Karpas-422 (cell line): ENCODE results near the gene RAPGEF2. TPM values are rescaled to one million over a fixed set of nuclear protein-coding genes. Genes with fewer than 3 reads are reported as not detected.
"Not testable (repeated sequence)": the region's sequence is repeated elsewhere in the genome, so short reads cannot be mapped to it uniquely, and the experiment has no call there.

Source experiments
- DNase-seq: peaks from one replicate; pipeline ENCODE4 v3.0.0-alpha.2; 2015
- H2AFZ ChIP-seq: fragments of 200-600 bp; sonication (generic); 2 replicates; pipeline ENCODE4 v1.6.1; 2014; ENCODE audit warnings: antibody characterized with exemption, low read length, mixed read lengths
- H3K27ac ChIP-seq: fragments of 200-600 bp; sonication (generic); 2 replicates; pipeline ENCODE4 v1.5.1; 2014; ENCODE audit warnings: mild to moderate bottlenecking, low read length, moderate library complexity
- H3K27me3 ChIP-seq: fragments of 200-600 bp; sonication (generic); 2 replicates; pipeline ENCODE4 v1.6.1; 2014; ENCODE audit warnings: low read length, mixed read lengths
- H3K36me3 ChIP-seq: fragments of 200-600 bp; sonication (generic); 2 replicates; pipeline ENCODE4 v1.6.1; 2014; ENCODE audit warnings: low read length, mixed read lengths; ENCODE audit not compliant: insufficient read depth
- H3K4me1 ChIP-seq: fragments of 200-600 bp; sonication (generic); 2 replicates; pipeline ENCODE4 v1.6.1; 2014; ENCODE audit warnings: mild to moderate bottlenecking, low read length, mixed read lengths
- H3K4me2 ChIP-seq: fragments of 200-600 bp; sonication (generic); 2 replicates; pipeline ENCODE4 v1.6.1; 2014; ENCODE audit warnings: low read length, low read depth, mild to moderate bottlenecking; ENCODE audit not compliant: poor library complexity, severe bottlenecking
- H3K4me3 ChIP-seq: fragments of 200-600 bp; sonication (generic); 2 replicates; pipeline ENCODE4 v1.5.1; 2014; ENCODE audit warnings: mild to moderate bottlenecking, antibody characterized with exemption, low read length, mixed read lengths
- H3K79me2 ChIP-seq: fragments of 200-600 bp; sonication (generic); 2 replicates; pipeline ENCODE4 v1.6.1; 2014; ENCODE audit warnings: mild to moderate bottlenecking, low read length, mixed read lengths
- H3K9ac ChIP-seq: fragments of 200-600 bp; sonication (generic); 2 replicates; pipeline ENCODE4 v1.6.0; 2014; ENCODE audit warnings: low read length
- H3K9me2 ChIP-seq: fragments of 200-600 bp; sonication (generic), shearing (Covaris generic); replicated peaks from 2 replicates; pipeline ENCODE4 v1.6.0; 2014; ENCODE audit warnings: mild to moderate bottlenecking, low read length, moderate library complexity; ENCODE audit not compliant: insufficient read depth
- H3K9me3 ChIP-seq: fragments of 300-700, 200-600 bp; sonication (generic); 2 replicates; pipeline ENCODE4 v1.6.1; 2014; ENCODE audit warnings: low read length, mixed read lengths
- H4K20me1 ChIP-seq: fragments of 200-600 bp; sonication (generic); 2 replicates; pipeline ENCODE4 v1.6.1; 2014; ENCODE audit warnings: mild to moderate bottlenecking, antibody characterized with exemption, low read length, low read depth; ENCODE audit not compliant: insufficient read depth
- total RNA-seq: library from RNA; depleted of rRNA; stranded (reverse); fragments of >200 nt; shearing (Covaris generic); gene quantifications from 2 replicates; pipeline ENCODE4 v1.2.3, GENCODE V29; 2014; ENCODE audit warnings: low replicate concordance

RAPGEF2 gene
- total RNA-seq, 1 experiment from 2014 or later = 5.4 TPM

GRCh38 chr4:159303435-159303834 lies 200.6 kb downstream of the RAPGEF2 start:
- Histone ChIP-seq H2AFZ (no peak overlapping the region), H3K27ac (no peak overlapping the region), H3K4me1 (no peaks in the 10 kb centered on the region), H3K4me2 (no peak overlapping the region), H3K9me2 (no peaks in the 10 kb centered on the region), H3K36me3 (no peaks in the 10 kb centered on the region), H3K9me3 (no peaks in the 10 kb centered on the region), H3K27me3 (no peaks in the 10 kb centered on the region), H3K9ac (no peak overlapping the region), H3K4me3 (no peak overlapping the region), H4K20me1 (no peaks in the 10 kb centered on the region), H3K79me2 (no peaks in the 10 kb centered on the region)
- no peak for DNase-seq

GRCh38 chr4:159305129-159305528 lies 202.2 kb downstream of the RAPGEF2 start:
- Histone ChIP-seq H3K27me3 (no peaks in the 10 kb centered on the region), H3K4me3 (no peak overlapping the region), H3K36me3 (no peaks in the 10 kb centered on the region), H3K4me2 (no peak overlapping the region), H3K9ac (no peak overlapping the region), H3K79me2 (no peaks in the 10 kb centered on the region), H2AFZ (no peak overlapping the region), H3K4me1 (no peaks in the 10 kb centered on the region), H3K9me2 (no peaks in the 10 kb centered on the region), H3K9me3 (no peaks in the 10 kb centered on the region), H4K20me1 (no peaks in the 10 kb centered on the region), H3K27ac (no peak overlapping the region)
- DNase-seq = no peak

- Histone ChIP-seq H4K20me1 (no peaks in the 10 kb centered on the region), H3K4me2 (no peak overlapping the region), H3K9me2 (no peaks in the 10 kb centered on the region), H2AFZ (no peak overlapping the region), H3K79me2 (no peaks in the 10 kb centered on the region), H3K27me3 (no peaks in the 10 kb centered on the region), H3K27ac (no peak overlapping the region), H3K9me3 (no peaks in the 10 kb centered on the region), H3K4me1 (no peaks in the 10 kb centered on the region), H3K9ac (no peak overlapping the region), H3K36me3 (no peaks in the 10 kb centered on the region), H3K4me3 (no peak overlapping the region)
- no peak for DNase-seq
Observed at GRCh38 chr4:159307929-159308328, 205.1 kb downstream of the RAPGEF2 start.

DNA sequence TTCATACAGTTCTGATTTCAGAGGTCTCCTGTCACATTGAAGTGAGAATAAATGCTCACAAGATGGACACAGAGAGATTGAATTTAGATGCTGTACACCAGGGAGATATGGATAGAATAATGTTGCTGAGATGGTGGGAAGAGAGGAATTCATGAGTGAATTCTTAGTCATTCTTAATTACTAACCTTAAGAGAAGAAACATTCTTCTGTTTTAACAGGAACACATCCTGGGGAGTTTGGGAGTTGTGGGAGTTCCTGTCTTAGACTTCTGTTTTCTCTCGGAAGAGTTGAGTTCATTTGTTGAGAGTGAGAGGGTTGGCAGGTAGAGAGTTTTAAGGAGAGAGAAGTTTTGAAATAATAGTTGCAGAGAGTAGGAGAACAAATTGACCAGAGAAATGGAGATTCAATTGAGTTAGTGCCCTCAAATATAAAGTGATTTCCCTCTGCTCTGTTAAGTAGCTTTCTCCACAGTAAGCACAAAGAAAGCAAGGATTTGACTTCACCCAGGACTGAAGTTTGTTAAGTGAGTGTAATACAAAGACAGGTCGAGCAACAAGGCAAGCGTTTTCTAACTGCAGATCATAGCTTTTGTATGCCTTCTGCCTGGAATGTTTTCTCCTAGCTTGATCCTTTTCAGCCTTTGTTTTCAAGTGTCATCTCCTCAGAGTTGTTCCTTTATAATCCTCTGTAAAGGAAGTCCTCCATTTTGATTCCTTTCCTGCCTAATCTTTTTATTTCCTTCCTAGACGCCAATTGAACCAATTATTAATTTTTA lies 205.9 kb downstream of the RAPGEF2 start:
- Histone ChIP-seq H3K9ac (no peak overlapping the region), H3K4me2 (no peak overlapping the region), H3K79me2 (no peaks in the 10 kb centered on the region), H3K9me2 (no peaks in the 10 kb centered on the region), H2AFZ (no peak overlapping the region), H3K27me3 (no peaks in the 10 kb centered on the region), H3K9me3 (no peaks in the 10 kb centered on the region), H3K27ac (no peak overlapping the region), H3K4me1 (no peaks in the 10 kb centered on the region), H3K36me3 (no peaks in the 10 kb centered on the region), H3K4me3 (no peak overlapping the region), H4K20me1 (no peaks in the 10 kb centered on the region)
- no peak for DNase-seq

DNA sequence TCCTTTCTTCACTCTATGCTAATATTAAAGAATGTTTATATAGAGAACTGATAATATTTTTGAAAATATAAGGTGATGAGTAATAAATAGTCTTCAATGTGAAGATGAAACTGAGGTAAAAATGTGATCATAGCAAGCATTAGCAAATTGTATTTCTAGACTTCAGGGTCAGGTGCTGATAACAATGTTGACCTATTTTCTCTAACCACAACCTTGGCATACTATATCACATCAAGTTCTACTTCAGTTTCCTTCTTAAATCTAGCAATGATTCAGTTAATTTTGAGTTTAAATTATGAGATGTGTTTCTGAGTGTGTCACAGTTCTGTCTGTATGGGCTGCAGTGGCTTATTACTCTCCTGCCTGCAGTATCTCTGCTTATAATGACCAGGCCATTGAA lies 209.4 kb downstream of the RAPGEF2 start:
- Histone ChIP-seq H3K9ac (no peak overlapping the region), H3K9me2 (no peaks in the 10 kb centered on the region), H3K4me2 (no peak overlapping the region), H3K27ac (no peak overlapping the region), H2AFZ (no peak overlapping the region), H3K27me3 (no peaks in the 10 kb centered on the region), H3K9me3 (no peaks in the 10 kb centered on the region), H3K79me2 (no peaks in the 10 kb centered on the region), H3K4me3 (no peak overlapping the region), H4K20me1 (no peaks in the 10 kb centered on the region), H3K4me1 (no peaks in the 10 kb centered on the region), H3K36me3 (no peaks in the 10 kb centered on the region)
- no peak for DNase-seq

DNA sequence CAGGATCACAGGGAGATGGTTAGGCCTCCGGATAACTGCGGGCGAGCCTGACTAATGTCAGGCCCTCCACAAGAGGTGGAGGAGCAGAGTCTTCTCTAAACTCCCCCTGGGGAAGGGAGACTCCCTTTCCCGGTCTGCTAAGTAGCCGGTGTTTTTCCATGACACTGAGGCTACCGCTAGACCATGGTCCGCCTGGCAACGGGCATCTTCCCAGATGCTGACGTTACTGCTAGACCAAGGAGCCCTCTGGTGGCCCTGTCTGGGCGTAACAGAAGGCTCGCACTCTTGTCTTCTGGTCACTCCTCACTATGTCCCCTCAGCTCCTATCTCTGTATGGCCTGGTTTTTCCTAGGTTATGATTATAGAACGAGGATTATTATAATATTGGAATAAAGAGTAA lies 213.0 kb downstream of the RAPGEF2 start:
- H3K79me2 ChIP-seq, H3K27ac ChIP-seq, H2AFZ ChIP-seq, H4K20me1 ChIP-seq, DNase-seq, H3K36me3 ChIP-seq, H3K4me2 ChIP-seq, H3K27me3 ChIP-seq, H3K4me3 ChIP-seq, H3K9me2 ChIP-seq, H3K9me3 ChIP-seq, H3K9ac ChIP-seq, H3K4me1 ChIP-seq: not testable (repeated sequence)

DNA sequence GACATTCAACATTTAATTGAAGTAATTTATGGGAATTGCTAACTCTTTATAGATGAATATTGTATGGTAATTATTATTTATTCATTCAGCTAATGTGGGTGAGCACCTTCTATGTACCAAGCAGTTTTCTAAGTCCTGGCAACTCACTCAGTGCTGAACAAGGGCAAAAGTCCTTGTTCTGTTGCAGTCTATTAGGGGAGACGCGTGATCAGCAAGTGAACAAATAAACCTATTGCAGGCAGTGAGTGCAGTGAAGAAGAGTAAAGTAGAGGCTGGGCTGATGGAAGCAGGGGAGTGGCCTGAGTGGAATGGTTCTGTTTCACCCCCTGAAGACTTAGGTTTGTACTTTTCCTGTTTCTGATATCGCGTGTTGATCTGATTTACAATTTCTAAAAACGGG lies 214.3 kb downstream of the RAPGEF2 start:
- H3K27me3 ChIP-seq = no peaks in the 10 kb centered on the region

GRCh38 chr4:159319027-159319426 lies 216.1 kb downstream of the RAPGEF2 start:
- H3K4me1 ChIP-seq = no peaks in the 10 kb centered on the region
- no peaks in the 10 kb centered on the region for H3K27me3 ChIP-seq
- H3K4me3 ChIP-seq = no peak overlapping the region
- H3K9me3 ChIP-seq = no peaks in the 10 kb centered on the region
- no peak overlapping the region for H3K4me2 ChIP-seq
- no peaks in the 10 kb centered on the region for H3K79me2 ChIP-seq
- no peak overlapping the region for H3K27ac ChIP-seq
- no peak for DNase-seq
- no peaks in the 10 kb centered on the region for H3K9me2 ChIP-seq
- no peak overlapping the region for H2AFZ ChIP-seq
- no peak overlapping the region for H3K9ac ChIP-seq
- H4K20me1 ChIP-seq = no peaks in the 10 kb centered on the region
- H3K36me3 ChIP-seq = no peaks in the 10 kb centered on the region

More for the DNA sequence above, 214.3 kb downstream of the RAPGEF2 start:
- no peak overlapping the region for H3K4me3 ChIP-seq
- no peak overlapping the region for H2AFZ ChIP-seq
- no peaks in the 10 kb centered on the region for H3K9me2 ChIP-seq
- H3K9ac ChIP-seq = no peak overlapping the region
- no peak overlapping the region for H3K27ac ChIP-seq
- no peak overlapping the region for H3K4me2 ChIP-seq
- H4K20me1 ChIP-seq = no peaks in the 10 kb centered on the region
- H3K36me3 ChIP-seq = no peaks in the 10 kb centered on the region
- H3K9me3 ChIP-seq = no peaks in the 10 kb centered on the region
- no peaks in the 10 kb centered on the region for H3K79me2 ChIP-seq
- no peaks in the 10 kb centered on the region for H3K4me1 ChIP-seq
- DNase-seq = no peak
